ENCODE measurements around the gene TAB2.
"Not testable (repeated sequence)": the region's sequence is repeated elsewhere in the genome, so short reads cannot be mapped to it uniquely, and the experiment has no call there.

The TAB2 gene

DNA sequence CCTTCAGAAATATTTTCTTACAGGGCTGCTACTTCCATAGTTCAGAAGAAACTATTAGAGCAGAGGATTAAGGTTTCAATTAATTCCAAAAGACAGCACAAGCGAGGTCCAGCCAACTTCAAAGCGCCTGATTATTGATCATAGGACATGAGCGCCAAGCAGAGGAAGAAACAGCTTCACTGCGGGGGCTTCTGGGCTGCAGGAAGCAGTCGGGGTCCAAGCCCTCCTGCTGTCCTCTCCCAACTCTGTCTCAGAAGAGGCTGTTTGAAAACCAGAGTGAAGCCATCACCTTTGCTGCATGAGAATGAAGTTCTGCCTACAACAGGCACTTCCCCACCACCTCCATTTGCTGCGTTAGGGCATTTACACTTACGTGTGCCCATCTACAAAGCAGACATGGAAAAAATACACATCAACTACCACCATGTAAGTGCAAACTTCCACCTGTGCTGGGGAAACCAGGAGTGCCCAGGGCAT lies 106.5 kb downstream of the TAB2 start:
- DNase-seq, result no peak

DNA sequence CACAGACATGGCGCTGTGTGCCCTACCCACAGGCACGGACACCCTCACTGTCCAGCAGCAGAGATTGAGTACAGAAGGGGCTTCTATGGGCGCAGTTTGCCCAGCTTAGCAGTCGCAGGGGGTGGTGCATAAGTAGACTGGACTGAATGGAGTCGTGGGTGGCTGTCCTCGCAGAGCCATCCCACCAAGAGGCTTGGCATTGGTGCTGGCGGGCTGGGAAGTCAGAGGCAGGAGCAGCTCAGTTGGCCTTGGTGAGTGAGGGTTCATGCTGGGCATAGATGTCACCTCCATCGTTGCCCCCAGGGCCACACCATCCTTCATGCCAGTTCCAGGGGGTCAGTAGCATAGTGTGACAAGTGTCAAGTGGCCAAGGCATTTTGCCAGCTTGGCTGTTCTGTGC lies 107.7 kb downstream of the TAB2 start:
- DNase-seq, result no peak

DNA sequence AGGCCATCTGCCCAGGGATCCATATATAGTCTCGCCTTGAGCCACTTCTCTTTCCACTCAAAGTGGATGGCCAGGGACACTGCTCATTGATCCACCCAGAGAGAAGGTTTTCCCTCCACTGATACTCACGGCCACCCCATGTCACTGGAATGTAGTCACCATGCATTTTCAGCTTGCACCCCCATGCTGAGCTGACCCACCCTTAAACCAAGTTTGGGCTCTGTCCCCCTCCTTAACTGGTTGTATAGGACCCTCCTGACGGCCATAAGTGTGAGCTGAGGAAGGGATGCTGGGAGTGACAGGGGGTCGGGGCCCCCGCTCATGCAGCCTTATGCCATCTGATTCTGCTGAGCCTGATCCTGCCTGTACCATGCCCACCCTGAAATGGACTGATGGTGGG lies 108.2 kb downstream of the TAB2 start:
- no peak for DNase-seq

DNA sequence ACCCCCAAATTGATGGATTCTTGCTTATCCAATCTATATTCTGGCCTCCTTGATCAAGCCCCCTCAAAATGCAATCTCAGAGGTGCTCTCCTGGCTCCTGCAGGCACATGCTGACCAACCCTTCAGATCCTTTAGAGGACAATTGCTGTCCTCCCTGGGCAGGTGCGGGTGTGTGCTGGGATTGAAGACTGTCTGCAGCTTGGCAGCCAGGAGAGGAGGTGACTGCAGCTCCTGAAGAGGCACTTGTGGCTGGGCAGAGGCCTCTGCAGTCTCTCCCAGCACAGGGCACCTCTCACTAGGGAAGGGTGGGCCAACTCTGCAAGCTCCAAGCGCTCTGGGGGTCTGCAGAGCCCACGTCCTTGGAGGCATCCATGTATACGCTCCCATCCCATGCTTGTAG lies 111.1 kb downstream of the TAB2 start:
- no peak for DNase-seq

DNA sequence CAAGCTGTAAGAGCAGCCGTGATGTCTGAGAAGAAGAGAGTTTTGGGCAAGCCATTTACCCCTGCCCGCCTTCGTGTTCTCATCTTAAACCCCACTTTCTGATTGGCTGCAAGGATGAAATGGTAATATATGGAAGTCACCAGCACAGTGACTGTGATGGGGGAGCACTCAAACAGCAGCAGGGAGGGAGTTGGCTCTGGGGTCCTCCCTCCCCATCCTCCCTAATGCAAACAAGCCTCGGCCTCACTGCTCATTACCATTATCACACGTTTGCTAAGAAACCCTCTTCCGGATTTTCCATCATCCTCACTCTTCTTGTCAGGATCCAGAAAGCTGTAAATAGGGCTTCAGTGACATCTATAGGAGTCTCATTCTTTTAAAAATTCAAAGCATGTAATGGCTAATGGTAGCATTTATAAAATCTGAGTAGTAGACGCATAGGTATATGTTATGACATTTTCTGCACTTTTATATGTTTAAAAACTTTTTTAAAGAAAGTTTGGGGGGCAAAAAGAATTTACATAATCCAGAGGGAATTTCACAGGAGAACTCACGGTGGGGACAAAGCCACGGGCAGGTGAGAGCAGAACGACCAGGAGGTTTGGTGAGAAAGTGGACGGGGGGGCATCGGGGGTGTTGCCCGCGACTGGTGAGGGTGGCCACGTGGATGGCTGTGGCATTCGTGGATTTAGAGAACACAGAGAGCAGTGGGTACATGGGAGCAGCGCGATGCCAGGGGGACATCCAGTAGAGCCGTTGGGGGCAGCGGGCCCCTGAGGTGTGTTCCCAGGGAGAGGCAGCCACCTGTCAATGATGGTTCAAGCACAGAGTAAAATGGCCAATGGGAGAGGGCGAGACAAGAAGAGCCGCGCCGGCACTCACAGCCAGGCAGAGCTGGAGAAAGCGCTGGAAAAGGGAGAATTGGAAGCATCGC lies 112.2 kb downstream of the TAB2 start:
- DNase-seq, result no peak

- peak; percentile 87 for DNase-seq
These were observed 114.6 kb downstream of the TAB2 start for GRCh38 chr6:149431905-149432775.

DNA sequence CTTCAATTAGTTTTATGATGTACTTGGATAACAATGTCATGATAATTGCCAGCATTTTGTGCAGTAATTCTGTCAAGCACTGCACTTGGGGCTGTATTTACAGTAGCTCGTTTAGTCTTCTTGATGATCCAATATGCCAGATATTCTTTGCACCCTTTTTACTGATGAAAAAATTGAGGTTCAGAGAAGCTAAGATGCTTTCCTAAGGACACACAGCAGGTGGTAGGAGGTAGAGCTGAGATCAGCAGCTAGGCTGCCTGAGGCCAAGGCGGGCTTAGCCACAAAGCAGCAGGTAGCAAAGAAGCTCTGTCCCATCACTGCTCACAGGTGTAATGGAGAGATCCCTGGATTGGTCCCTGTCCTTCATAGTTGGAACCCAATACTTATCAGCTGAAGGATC lies 115.9 kb downstream of the TAB2 start:
- no peak for DNase-seq

DNA sequence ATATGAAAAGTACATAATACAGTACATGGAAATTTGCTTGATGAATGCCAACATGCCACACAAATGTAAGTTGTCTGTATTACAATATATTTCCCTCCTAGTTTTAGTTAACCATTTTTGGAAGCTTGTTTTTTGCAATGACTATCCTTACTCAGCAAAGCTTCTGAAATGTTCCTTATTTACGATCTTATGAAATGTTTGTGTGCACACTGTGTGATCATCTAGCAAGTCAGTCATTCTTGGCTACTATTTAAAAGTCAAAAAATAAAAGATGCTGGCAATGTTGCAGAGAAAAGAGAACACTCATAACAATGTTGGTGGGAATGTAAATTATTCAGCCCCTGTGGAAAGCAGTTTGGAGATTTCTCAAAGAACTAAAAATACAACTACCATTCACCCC lies 116.4 kb downstream of the TAB2 start:
- no peak for DNase-seq

GRCh38 chr6:149435919-149436586 lies 118.5 kb downstream of the TAB2 start:
- DNase-seq, result no peak

- DNase-seq, result no peak
These were observed 119.1 kb downstream of the TAB2 start for GRCh38 chr6:149436647-149437046.

- DNase-seq, result no peak
These were observed 119.7 kb downstream of the TAB2 start for GRCh38 chr6:149437212-149437611.

DNA sequence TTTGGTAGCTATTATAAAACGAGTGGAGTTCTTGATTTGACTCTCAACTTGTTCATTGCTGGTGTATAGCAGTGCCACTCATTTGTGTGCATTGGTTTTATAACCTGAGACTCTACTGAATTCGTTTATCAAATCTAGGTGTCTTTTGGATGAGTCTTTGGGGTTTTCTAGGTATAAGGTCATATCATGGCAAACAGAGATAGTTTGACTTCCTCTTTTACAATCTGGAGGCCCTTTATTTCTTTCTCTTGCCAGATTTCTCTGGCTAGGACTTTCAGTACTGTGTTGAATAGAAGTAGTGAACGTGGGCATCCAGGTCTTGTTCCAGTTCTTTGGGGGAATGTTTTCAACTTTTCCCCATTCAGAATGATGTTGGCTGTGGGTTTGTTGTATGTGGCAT lies 121.3 kb downstream of the TAB2 start:
- DNase-seq, result no peak

DNA sequence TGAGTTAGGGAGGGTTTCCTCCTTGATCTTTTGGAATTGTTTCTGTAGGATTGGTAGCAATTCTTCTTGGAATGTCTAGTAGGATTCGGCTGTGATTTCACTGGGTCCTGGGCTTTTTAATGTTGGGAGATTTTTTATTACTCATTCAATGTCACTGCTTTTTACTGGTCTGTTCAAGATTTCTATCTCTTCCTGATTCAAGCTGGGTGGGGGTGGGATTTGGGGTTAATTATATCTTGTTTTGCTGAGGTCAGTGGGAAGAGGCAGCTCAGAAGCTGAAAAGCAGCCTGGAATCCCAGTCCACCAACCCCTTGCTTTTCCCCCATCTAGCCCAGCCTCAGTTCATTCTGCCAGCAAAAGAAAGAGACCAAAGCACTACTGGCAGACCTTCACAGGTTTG lies 122.1 kb downstream of the TAB2 start:
- DNase-seq, result no peak

GRCh38 chr6:149440735-149441671 lies 123.5 kb downstream of the TAB2 start:
- no peak for DNase-seq

GRCh38 chr6:149441740-149442139 lies 124.2 kb downstream of the TAB2 start:
- no peak for DNase-seq

- DNase-seq, result no peak
These were observed 126.1 kb downstream of the TAB2 start for GRCh38 chr6:149443411-149444181.

DNA sequence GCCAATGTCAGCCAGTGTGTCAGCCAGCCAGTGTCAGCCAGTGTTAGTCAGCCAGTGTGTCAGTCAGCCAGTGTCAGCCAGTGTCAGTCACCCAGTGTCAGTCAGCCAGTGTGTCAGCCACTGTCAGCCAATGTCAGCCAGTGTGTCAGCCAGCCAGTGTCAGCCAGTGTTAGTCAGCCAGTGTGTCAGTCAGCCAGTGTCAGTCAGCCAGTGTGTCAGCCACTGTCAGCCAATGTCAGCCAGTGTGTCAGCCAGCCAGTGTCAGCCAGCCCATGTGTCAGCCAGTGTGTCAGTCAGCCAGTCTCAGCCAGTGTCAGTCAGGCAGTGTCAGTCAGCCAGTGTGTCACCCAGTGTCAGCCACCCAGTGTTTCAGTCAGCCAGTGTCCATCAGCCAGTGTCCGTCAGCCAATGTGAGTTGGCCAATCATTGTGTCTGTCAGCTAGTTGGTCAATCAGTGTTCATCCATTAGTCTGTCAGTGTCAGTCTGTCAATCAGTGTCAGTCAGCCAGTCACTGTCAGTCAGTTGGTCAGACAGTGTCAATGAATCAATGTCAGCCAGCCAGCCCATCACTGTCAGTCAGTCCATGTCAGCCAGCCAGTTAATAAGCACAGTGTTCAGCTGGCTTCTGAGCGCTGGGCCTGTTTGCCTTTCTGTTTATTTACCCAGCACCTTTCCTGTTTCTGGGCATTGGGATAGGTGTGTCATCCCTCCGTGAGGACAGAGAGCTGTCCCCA lies 127.0 kb downstream of the TAB2 start:
- not testable (repeated sequence) for DNase-seq

GRCh38 chr6:149445095-149445466 lies 127.6 kb downstream of the TAB2 start:
- no peak for DNase-seq

DNA sequence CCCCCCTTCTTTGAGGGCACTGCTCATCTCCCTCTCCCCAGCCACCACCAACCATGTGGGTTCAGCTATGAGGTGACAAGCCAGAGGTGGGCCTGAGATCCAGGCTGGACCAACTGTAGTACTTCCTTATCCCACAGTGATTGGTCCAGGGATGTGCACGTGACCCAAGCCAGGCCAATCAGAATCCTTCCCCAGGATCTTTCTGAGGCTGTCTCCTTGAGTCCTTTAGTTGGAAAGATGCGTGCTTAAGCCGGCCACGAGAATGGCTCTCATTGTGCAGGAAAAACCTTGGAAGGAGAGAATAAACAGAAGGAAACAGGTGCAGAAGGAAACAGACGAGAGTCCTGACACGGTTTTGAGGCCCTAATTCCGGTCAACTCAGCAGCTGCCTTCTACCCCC lies 128.1 kb downstream of the TAB2 start:
- DNase-seq, result no peak

DNA sequence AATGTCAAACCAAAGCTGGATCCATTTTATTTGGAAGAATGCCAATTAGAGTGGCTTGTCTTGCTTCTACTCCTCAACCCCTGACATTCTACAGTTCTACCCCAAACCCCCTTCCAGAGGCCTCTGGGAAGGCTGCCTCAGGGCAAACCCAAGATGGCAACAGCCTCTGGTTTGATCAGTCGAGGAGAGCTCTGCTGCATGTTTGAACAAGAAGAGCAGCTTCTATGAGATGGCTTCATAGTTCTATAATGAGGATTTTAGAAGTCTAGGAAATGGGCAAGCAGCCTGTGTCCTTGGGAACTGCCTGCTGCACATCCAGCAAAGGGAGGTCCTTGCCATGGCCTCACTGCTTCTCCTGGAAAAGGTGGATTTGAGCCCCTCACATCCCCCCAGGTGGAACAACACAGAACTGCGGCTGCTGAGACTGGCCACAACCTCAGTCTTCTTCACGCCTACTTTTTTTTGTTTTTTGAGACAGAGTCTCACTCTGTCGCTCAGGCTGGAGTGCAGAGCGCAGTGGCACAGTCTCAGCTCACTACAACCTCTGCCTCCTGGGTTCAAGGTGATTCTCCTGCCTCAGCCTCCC lies 129.4 kb downstream of the TAB2 start:
- DNase-seq, result no peak

Measured in CD4-positive, alpha-beta T cell treated with Interleukin-21 for 1 hour (primary cell).